T-helper 22 cell (primary cell): ENCODE measurements around the gene MSRB3.

Experiments
- DNase-seq: peaks from one replicate; pipeline ENCODE4 v3.0.0-alpha.2; 2020; ENCODE audit warnings: low read depth

MSRB3 gene

DNA sequence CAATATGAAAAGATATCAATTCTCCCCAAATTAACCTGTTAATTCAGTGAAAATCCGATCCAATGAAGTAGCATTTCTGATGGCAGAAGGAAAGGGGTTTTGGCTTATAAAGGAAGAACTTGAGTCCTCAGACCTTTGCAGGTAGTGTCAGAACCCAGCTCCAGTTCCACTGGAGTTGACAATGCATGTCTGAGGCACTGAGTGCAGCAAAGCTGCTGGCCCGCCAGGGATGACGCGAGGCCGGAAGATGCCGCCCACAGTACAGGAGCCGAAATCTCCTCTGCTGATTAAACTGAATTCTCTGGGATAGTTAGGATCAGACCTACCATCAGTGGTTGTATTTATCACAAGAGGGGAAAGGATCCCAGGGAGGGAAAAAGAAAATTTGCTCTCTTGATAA lies 220.7 kb downstream of the MSRB3 start:
- no peak for DNase-seq

DNA sequence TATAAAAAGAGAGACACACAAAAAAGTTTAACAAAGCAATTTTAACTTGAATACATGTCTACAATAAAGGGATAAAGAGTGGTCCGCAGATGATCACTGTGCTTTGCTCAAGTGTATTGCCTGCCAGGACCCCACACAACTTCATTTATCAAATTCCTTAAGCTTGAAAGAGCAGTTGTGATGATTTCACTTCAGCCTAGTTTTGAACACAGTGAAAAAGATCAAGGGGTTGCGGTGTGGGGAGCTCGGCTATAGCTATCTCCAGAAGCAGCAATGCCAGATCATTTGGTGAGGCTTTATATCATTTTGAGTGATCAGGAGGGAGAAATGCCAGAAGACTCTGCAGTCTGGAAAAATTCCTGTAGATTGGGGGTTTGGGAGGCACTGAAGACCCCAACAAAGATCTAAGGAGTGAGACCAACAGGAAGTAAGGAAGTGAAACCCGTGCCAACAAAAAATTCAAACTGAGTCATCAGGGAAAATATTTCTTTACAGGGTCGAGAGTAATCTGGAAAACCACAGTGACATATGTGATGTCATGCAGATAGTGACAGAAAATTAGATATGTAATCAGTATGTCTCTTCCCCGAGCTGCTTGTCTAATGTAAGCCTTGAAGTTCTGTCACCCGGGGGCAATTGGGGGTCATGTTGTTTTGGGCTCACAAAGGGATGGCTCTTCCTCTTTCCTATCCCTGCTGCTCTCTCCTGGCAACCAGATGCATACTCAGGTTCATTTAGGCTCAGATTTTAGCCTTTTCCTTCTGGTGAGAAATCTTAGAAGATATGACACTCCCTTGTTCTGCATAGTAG lies 221.8 kb downstream of the MSRB3 start:
- DNase-seq: no peak

DNA sequence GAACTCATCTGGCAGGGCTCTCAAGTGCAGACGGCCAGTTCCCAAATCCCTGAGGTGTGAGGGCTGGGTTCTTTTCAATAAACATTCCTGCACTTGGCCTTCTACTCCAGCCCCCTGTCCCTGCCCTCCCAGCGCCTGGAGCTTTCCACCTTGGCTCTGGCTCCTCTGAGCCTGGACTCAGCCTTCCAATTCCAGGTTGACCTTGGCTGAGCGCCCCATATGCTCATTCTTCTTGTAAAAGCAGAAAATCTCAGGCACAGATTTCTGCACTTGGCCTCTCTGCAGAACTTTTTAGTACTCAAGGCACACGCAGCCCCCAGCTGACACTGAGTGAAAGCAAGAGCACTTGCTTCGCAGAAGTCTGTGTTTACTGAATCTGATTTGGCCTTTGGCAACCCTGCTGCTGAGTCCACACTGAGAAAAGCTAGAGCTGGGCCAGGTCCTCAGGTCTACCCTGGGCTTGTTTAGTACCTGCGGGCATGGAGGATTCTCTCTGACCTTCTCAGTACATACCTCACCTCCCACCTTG lies 222.7 kb downstream of the MSRB3 start:
- no peak for DNase-seq

DNA sequence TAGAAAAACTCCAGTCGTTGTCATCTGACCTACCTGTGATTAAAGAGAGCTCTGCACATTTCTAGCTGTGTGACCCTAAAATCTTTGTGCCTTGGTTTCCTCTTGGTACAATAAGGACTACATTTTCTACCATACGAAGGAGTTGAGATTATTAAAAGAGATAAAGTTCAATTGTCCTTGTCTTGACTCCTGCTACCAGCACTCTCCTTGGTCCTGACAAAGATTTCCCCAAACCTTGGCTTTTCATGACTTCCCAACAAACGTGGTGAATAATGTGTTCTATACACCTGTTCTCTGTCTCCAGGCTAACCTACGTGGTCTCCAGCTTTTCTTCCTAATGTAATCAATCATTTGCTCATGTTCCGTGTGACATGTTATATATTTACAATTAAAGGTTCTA lies 223.5 kb downstream of the MSRB3 start:
- no peak for DNase-seq

DNA sequence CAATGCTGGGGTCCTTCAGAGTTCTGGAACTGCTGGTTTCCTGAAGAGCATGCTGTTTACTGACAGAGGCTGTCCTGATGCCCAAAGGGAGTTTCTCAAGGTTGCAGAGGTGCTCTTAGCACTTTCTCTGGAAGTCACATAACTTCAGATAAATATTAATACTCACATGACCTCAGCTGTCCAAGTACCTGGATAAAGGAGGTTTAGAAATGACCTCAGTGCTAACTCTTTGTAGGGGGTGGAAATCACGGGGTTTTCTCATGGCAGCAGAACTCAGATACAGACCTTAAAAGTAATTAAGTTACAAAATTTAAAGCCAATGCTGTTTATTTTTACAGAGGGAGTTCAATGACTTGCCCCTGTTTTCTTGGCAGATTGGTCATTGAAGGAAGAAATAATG lies 225.9 kb downstream of the MSRB3 start:
- no peak for DNase-seq

DNA sequence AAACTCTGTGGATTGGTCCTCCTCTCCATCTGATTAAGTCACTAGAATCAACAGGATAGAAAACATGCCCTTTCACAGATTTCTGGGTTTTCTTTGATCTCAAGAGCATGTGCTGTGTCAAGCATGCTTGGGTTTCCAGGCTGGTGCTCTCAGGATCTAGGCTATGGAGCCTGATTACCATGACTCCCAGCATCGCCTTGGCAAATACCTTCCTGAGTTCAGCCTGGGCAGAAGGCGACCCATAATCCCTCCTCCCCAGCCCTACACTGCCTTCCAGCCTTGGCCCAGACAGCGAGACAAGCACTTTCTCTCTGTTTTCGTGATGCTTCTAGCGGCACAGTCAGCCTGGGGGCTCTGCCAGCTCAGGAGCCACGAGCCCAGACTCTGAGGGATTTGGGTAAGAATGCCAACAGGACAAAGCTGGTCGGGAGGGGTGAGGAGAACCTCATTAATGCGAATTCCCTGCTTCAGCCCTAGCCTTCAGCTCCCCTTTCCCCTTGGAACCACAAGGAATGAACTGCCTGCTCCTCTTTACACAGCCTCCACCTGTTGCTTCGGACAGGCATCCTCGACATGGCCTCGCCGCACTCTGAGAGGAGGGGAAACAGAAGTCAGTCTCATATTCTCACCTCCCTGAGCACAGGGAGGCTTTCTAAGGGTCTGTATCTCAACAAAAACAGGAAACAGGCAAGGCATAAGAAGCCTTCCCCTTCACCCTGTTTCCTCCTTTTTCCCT lies 227.1 kb downstream of the MSRB3 start:
- DNase-seq: no peak

DNA sequence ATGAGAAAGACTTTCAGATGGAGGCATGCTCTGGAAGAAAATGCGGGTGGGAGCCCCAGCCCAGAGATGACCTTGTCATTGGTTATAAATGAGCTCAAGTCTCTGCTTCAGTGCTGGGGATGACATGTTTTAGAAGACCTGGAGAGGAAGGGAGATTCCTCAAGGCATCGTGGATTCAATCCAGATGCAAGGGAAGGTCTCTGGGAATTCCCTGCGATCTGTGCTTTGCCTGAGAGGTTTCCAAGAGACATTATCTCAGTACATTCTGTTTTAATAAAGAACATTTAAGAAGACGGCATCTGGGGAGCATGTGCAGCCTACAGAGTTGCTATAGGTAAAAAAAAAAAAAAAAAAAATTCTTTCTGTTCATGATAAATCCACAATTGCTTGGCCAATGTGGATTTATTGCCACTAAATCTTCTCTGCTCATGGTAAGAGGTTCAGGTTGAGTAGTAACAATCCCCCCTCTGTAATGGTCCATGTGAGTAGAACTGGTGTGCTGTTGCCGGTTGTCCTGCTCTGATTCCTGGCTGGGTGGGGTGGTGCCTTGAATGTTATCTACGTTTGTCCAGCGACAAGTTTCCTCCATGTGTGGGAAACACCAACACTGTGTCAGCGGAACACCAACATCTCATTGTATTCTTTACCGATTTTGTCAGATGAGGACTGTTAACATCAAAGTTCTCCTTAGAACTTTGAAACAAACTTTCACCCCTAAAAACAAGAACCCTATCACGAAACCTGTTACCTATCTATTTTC lies 230.0 kb downstream of the MSRB3 start:
- no peak for DNase-seq

DNA sequence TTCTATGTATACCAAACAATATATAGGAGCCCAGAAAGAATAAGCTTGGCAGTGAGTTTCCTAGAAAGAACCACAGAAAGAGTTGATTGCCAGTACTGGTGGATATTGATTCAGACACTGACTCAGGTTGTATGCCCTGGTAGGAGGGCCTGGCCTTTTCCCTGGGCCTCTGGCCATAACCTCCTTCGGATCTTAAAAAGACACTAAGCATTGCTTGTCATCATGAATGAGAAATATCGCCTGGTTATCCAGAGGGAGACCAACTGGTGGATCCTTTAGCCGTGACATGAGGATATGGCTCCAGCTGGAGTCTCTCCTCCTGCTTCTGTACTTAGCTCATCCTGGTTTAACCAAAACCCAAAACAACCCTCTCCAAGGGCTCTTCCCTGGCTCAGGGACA lies 231.5 kb downstream of the MSRB3 start:
- DNase-seq: no peak

DNA sequence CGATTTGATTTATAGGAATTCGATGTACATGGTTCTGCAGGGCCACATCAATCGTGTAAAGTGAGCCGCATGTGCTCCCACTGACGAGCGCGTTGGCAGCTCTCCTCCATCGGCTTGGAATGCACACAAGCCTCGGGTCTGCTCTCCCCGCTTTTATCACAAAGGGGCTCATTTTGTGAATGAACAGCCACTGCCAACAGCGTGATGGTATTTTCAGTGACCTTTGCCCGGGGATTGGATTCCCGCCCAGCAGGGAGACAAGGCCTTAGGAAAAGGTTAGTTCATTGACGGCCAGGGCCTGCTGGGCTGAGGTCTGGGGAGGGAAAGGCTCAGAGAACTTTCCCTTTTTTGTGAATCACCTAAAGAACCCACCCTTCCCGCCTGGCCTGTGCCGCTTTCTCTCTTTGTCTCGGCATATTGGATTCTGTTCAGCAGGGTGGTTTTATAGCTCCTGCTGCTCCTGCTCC lies 232.1 kb downstream of the MSRB3 start:
- DNase-seq: no peak

DNA sequence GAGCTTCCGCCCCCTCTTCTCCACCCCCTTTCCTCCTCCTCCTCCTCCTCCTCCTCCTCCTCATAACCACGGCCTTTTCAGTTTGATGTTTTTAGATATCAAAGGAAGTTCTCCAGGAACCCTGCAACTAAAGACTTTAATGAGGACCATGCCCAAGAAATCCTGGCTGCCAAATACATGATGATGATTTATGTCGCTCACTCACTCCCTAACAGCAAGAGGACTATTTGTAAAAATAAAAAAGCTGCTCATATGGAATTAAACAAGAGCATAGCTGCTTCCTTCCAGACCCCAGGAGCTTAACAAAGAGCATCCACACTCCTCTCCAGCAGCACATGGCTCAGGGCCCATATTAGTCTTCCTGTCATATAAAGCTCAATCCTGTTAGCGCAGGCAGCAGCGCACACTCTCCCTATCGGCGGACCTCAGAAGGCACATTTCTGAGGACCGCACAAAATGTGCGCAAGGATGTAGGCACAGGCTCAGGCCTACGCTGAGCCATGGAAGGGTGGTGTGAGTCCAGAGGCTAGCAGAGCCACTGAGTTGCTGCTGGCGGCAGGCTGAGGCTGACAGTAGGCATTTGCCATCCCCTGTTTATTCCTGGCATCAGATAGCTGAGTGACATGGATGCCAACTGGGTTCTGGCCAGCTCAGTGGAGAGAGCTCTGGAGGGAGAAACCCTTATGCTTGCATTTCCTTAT lies 232.8 kb downstream of the MSRB3 start:
- no peak for DNase-seq

DNA sequence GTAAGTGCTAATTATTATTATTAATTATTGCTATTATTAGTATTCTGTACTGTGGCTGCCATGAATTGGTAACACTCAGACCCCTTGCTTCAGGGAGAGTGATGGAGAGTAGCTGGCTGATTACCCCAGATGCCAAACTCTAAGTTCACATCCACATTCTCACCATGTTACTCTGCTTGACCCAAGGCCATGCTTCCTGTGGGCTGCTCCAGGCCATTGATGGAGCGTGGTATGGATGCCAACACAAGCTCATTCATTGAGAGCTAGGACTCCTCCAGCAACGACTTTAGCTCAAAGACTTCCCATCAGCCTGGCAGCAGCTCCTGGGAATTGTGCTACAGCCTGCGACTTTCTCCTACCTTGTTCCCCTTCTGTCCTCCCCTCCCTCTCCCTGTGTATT lies 233.4 kb downstream of the MSRB3 start:
- no peak for DNase-seq
